Left ventricle myocardium superior (tissue), 1 donor: ENCODE data around the gene GALNT11. TPM values are rescaled to one million over a fixed set of nuclear protein-coding genes. Genes with fewer than 3 reads are reported as not detected.
"Not testable (repeated sequence)": the region's sequence is repeated elsewhere in the genome, so short reads cannot be mapped to it uniquely, and the experiment has no call there.

Source experiments
- ATAC-seq: fragments of 200-7000 bp; cut with Tn5 transposase; one replicate; pipeline ENCODE4 v1.9.1; 2020; ENCODE audit warnings: mild to moderate bottlenecking, moderate library complexity
- DNase-seq: peaks from one replicate; pipeline ENCODE4 v3.0.0-alpha.2; 2020
- intact Hi-C: fragments of 100-400 bp; cut with micrococcal nuclease; formaldehyde crosslinking; loops from one replicate; pipeline ENCODE4 v1.11.0; 2022
- total RNA-seq: library from RNA; stranded (reverse); fragmentation: NEBNext Ultra II Directional; extraction: Animal tissue kit (Norgen Biotek cat#: 25700); gene quantifications from one replicate; pipeline ENCODE4 v1.2.1, GENCODE V29; 2021
- donor health status: DM: no; HTN: yes; CAD: no; lungs with severe emphysema.

GALNT11 gene
- total RNA-seq, 1 donor from 2014 or later: 19.4 TPM

GRCh38 chr7:152025937-152026890, 740 bp downstream of the GALNT11 start:
- intact Hi-C loops: no loop called here
- DNase-seq: no peak
- ATAC-seq: no peak

GRCh38 chr7:152027491-152028365, 2.3 kb downstream of the GALNT11 start:
- intact Hi-C loops, ATAC-seq: not testable (repeated sequence)

GRCh38 chr7:152030059-152030458, 4.6 kb downstream of the GALNT11 start:
- ATAC-seq, intact Hi-C loops: not testable (repeated sequence)
- peak; percentile 64 for DNase-seq

More at GRCh38 chr7:152027491-152028365, 2.3 kb downstream of the GALNT11 start:
- DNase-seq: not testable (repeated sequence)

GRCh38 chr7:152030639-152031038, 5.2 kb downstream of the GALNT11 start:
- intact Hi-C loops, DNase-seq, ATAC-seq: not testable (repeated sequence)

GRCh38 chr7:152035817-152036216, 10.3 kb downstream of the GALNT11 start:
- no peak for DNase-seq
- no peak for ATAC-seq
- intact Hi-C loops: no loop called here

GRCh38 chr7:152038410-152038809, 12.9 kb downstream of the GALNT11 start:
- DNase-seq, ATAC-seq, intact Hi-C loops: not testable (repeated sequence)

GRCh38 chr7:152043086-152043485, 17.6 kb downstream of the GALNT11 start:
- DNase-seq: peak; percentile 83

GRCh38 chr7:152044909-152045308, 19.4 kb downstream of the GALNT11 start:
- intact Hi-C loops, DNase-seq, ATAC-seq: not testable (repeated sequence)

More at GRCh38 chr7:152043086-152043485, 17.6 kb downstream of the GALNT11 start:
- ATAC-seq, intact Hi-C loops: not testable (repeated sequence)

GRCh38 chr7:152046531-152046930, 21.1 kb downstream of the GALNT11 start:
- no peak for DNase-seq
- intact Hi-C loops: no loop called here
- no peak for ATAC-seq

GRCh38 chr7:152048051-152048450, 22.6 kb downstream of the GALNT11 start:
- DNase-seq (no peak), ATAC-seq (no peak)
- intact Hi-C loops: no loop called here

- ATAC-seq (no peak), DNase-seq (no peak)
- intact Hi-C loops: no loop called here
These were observed 25.1 kb downstream of the GALNT11 start for GRCh38 chr7:152050547-152050971.

- intact Hi-C loops: no loop called here
- DNase-seq: no peak
- no peak for ATAC-seq
These were observed 26.5 kb downstream of the GALNT11 start for GRCh38 chr7:152051968-152052367.

- ATAC-seq (no peak), DNase-seq (no peak)
- intact Hi-C loops: no loop called here
These were observed 27.3 kb downstream of the GALNT11 start for GRCh38 chr7:152052771-152053170.

GRCh38 chr7:152054367-152055230, 29.1 kb downstream of the GALNT11 start:
- peak; percentile 77 for ATAC-seq

GRCh38 chr7:152056621-152057274, 31.3 kb downstream of the GALNT11 start:
- no peak for DNase-seq
- intact Hi-C loops: no loop called here
- no peak for ATAC-seq

More at GRCh38 chr7:152054367-152055230, 29.1 kb downstream of the GALNT11 start:
- intact Hi-C loops: no loop called here
- peak; percentile 42 for DNase-seq

- no peak for DNase-seq
- intact Hi-C loops: no loop called here
- no peak for ATAC-seq
These were observed 33.8 kb downstream of the GALNT11 start for GRCh38 chr7:152059311-152059710.

GRCh38 chr7:152061086-152061485, 35.6 kb downstream of the GALNT11 start:
- ATAC-seq, DNase-seq, intact Hi-C loops: not testable (repeated sequence)

- ATAC-seq, DNase-seq, intact Hi-C loops: not testable (repeated sequence)
These were observed 37.7 kb downstream of the GALNT11 start for GRCh38 chr7:152063192-152063591.
